ENCODE measurements around the gene USP9X.
"Not testable (repeated sequence)": the region's sequence is repeated elsewhere in the genome, so short reads cannot be mapped to it uniquely, and the experiment has no call there.

Gene USP9X

GRCh38 chrX:41084893-41085511 is at the start of gene USP9X:
Gene USP9X, plus strand, starts transcription at chrX:41085445. Its CDS starts 38,184 bp downstream, at chrX:41123629.
- Mint-ChIP-seq H3K36me3 (ENCODE audit: low read depth) (peaks cover 18% of the 10 kb centered on the region), H3K9me3 (no peaks in the 10 kb centered on the region), H3K4me3 (peak within 1 kb of the TSS; percentile 92), H3K27ac (peak within 1 kb of the TSS; percentile 97), H3K4me1 (ENCODE audit: low read depth) (no peaks in the 10 kb centered on the region), H3K27me3 (no peaks in the 10 kb centered on the region)
- intact Hi-C loops (cut with micrococcal nuclease): loop anchor here (10.0 kb wide), 1 partner anchor 150 kb away; no protein-coding TSS in a partner anchor

GRCh38 chrX:41035582-41035981 is 49.7 kb upstream of the USP9X start:
- no peaks in the 10 kb centered on the region for H3K27me3 Mint-ChIP-seq
- H3K36me3 Mint-ChIP-seq (ENCODE audit: low read depth): no peaks in the 10 kb centered on the region
- H3K4me1 Mint-ChIP-seq (ENCODE audit: low read depth): no peaks in the 10 kb centered on the region
- H3K9me3 Mint-ChIP-seq: no peaks in the 10 kb centered on the region
- no peak overlapping the region for H3K4me3 Mint-ChIP-seq
- no peak overlapping the region for H3K27ac Mint-ChIP-seq
- intact Hi-C loops (cut with micrococcal nuclease): no loop called here

GRCh38 chrX:41036668-41037326 is 48.4 kb upstream of the USP9X start:
- Mint-ChIP-seq H3K27me3 (no peaks in the 10 kb centered on the region), H3K4me1 (ENCODE audit: low read depth) (peaks cover 10% of the 10 kb centered on the region), H3K27ac (no peak overlapping the region), H3K4me3 (no peak overlapping the region), H3K9me3 (no peaks in the 10 kb centered on the region), H3K36me3 (ENCODE audit: low read depth) (no peaks in the 10 kb centered on the region)
- intact Hi-C loops (cut with micrococcal nuclease): no loop called here

DNA sequence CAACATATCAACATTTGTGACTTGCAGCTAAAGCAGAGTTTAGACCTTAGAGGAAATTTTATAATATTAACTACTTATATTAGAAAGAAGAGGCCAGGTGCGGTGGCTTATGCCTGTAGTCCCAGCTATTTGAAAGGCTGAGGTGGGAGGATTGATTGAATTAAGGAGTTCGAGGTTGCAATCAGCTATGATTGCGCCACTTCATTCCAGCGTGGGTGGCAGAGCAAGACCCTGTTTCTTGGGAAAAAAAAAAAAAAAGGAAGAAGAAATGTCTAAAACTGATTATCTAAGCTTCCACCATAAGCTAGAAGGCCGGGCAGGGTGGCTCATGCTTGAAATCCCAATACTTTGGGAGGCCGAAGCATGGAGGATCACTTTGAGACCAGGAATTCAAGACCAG is 42.0 kb upstream of the USP9X start:
- no peaks in the 10 kb centered on the region for H3K27me3 Mint-ChIP-seq
- no peaks in the 10 kb centered on the region for H3K36me3 Mint-ChIP-seq (ENCODE audit: low read depth)
- H3K4me1 Mint-ChIP-seq (ENCODE audit: low read depth): peaks cover 36% of the 10 kb centered on the region
- H3K9me3 Mint-ChIP-seq: no peaks in the 10 kb centered on the region
- H3K4me3 Mint-ChIP-seq: no peak overlapping the region
- intact Hi-C loops (cut with micrococcal nuclease): no loop called here
- peak overlapping the region; percentile 82 for H3K27ac Mint-ChIP-seq

- Mint-ChIP-seq H3K36me3 (ENCODE audit: low read depth) (no peaks in the 10 kb centered on the region), H3K4me3 (no peak overlapping the region), H3K4me1 (ENCODE audit: low read depth) (peaks cover 36% of the 10 kb centered on the region), H3K27ac (peak overlapping the region; percentile 82), H3K27me3 (no peaks in the 10 kb centered on the region), H3K9me3 (no peaks in the 10 kb centered on the region)
- intact Hi-C loops (cut with micrococcal nuclease): no loop called here
Measured at GRCh38 chrX:41043674-41044345, 41.4 kb upstream of the USP9X start.

DNA sequence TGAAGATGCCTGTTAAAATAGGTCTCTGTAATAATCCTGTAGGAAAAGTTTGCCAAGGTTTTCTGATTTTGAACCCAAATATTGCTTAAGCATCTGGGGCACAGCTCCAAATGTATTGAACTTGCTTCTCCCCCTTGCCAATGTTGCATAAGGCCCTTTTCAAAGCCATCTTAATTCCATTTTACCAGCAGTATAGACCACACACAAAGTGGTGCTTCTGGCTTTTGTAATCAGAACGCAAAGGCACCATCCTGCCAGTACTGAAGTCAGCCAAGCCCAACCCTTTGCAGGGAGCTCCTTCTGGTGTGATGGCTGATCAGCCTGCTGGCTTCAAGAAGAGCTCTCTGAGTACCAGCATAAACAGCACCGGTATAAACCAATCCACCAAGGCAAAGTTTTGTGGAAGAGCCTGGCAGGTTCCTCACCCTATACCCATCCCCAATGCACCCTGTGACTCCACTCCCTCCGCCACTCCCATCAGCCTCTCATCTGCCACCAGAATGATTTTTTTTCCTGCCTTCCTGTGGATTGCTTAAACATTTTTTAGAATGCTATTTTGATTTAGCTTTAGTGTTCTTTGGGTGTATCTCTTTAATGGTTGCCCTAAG is 39.2 kb upstream of the USP9X start:
- Mint-ChIP-seq H3K4me3 (no peak overlapping the region), H3K9me3 (no peaks in the 10 kb centered on the region), H3K27me3 (no peaks in the 10 kb centered on the region), H3K4me1 (ENCODE audit: low read depth) (peaks cover 32% of the 10 kb centered on the region), H3K36me3 (ENCODE audit: low read depth) (no peaks in the 10 kb centered on the region), H3K27ac (no peak overlapping the region)
- intact Hi-C loops (cut with micrococcal nuclease): no loop called here

DNA sequence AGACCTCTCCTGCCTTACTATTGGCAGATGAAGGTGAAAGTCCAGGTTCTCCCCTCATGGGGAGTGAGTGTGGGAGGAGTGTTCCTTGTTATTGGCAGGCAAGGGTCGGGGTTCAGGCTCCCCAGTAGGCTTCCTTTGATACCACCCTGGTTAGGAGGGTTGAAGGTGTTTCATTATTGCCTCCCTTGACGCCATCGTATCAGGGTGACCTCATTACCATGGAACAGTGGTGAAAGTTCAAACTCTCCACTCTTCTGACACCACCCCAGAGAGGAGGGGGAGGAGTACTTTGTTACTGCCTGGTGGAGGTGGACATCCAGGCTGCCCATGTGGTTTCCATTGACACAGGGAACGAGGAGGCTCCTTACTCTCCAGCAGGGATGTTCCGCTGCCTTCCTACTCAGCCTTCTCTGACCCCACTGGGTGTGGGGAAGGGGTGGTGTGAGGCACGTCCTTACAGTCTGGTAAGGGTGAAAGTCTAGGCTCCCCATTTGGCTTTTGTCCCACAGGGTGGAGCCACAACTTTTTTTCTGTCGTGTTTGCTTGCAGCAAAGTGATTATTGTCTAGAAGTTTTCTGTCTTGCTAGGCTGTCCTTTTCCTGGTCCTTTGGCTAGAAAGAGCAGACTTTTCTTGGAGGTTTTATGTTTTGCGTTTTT is 37.2 kb upstream of the USP9X start:
- Mint-ChIP-seq H3K4me1 (ENCODE audit: low read depth) (peaks cover 18% of the 10 kb centered on the region), H3K27ac (no peak overlapping the region), H3K36me3 (ENCODE audit: low read depth) (no peaks in the 10 kb centered on the region), H3K27me3 (no peaks in the 10 kb centered on the region), H3K9me3 (no peaks in the 10 kb centered on the region), H3K4me3 (no peak overlapping the region)
- intact Hi-C loops (cut with micrococcal nuclease): no loop called here

DNA sequence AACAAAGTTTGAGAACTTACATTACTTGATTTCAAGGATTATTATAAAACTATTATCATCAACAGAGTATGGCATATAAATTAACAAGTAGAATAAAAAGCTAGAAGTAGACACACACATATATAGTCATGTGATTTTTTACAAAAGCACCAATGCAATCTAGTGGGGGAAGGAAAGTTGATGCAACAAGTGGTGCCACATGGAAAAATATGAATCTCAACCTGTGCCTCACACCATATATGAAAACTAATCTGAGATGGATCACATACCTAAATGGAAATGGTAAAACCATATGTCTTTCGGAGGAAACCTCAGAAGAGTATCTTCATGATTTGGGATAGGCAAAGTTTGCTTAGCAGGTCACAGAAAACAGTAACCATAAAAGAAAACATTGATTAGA is 34.9 kb upstream of the USP9X start:
- no peak overlapping the region for H3K27ac Mint-ChIP-seq
- H3K9me3 Mint-ChIP-seq: no peaks in the 10 kb centered on the region
- no peaks in the 10 kb centered on the region for H3K36me3 Mint-ChIP-seq (ENCODE audit: low read depth)
- no peak overlapping the region for H3K4me3 Mint-ChIP-seq
- no peaks in the 10 kb centered on the region for H3K27me3 Mint-ChIP-seq
- H3K4me1 Mint-ChIP-seq (ENCODE audit: low read depth): peaks cover 11% of the 10 kb centered on the region
- intact Hi-C loops (cut with micrococcal nuclease): no loop called here

DNA sequence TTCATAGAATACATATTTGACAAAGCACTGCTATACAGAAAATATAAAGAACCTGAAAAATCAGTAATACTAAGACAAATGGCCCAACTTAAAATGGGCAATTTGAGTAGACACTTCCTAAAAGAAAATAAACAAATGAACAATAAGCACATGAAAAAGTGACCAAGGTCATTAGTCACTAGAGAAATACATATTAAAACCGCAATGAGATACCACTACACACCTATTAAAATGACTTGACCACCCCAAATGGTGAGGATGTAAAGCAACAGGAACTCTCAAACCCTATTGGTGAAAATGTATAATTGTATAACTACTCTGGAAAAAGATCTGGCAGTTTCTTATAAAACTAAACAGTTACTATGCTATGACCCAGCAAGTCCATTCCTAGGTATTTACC is 34.0 kb upstream of the USP9X start:
- Mint-ChIP-seq H3K27me3 (no peaks in the 10 kb centered on the region), H3K4me1 (ENCODE audit: low read depth) (peaks cover 11% of the 10 kb centered on the region), H3K36me3 (ENCODE audit: low read depth) (no peaks in the 10 kb centered on the region), H3K9me3 (no peaks in the 10 kb centered on the region), H3K27ac (no peak overlapping the region), H3K4me3 (no peak overlapping the region)
- intact Hi-C loops (cut with micrococcal nuclease): no loop called here

DNA sequence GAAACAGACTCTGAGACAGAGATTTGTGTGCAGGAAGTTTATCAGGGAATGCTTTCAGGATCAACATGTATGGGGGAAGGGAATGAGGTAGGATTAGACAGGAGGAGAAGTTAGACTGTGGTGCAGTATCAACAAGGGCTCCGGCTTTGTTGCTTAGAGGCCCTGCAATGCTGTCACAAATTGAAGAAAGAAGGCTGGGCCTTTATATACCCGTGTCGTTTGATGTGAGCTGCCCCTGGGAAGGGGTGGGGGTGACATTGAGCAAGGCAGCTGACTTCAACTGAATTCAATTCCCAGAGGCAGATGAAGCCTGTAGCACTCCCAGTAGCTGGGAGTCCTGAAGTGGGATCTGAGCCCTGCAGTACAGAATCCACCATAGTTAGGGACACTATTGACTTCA is 29.5 kb upstream of the USP9X start:
- Mint-ChIP-seq H3K27me3 (no peaks in the 10 kb centered on the region), H3K4me3 (no peak overlapping the region), H3K9me3 (no peaks in the 10 kb centered on the region), H3K4me1 (ENCODE audit: low read depth) (no peaks in the 10 kb centered on the region), H3K27ac (no peak overlapping the region), H3K36me3 (ENCODE audit: low read depth) (no peaks in the 10 kb centered on the region)
- intact Hi-C loops (cut with micrococcal nuclease): no loop called here

- H3K27ac Mint-ChIP-seq; H3K27me3 Mint-ChIP-seq; H3K36me3 Mint-ChIP-seq (ENCODE audit: low read depth); H3K9me3 Mint-ChIP-seq; H3K4me1 Mint-ChIP-seq (ENCODE audit: low read depth); H3K4me3 Mint-ChIP-seq; intact Hi-C loops (cut with micrococcal nuclease): not testable (repeated sequence)
Measured at GRCh38 chrX:41063276-41063675, 22.0 kb upstream of the USP9X start.

DNA sequence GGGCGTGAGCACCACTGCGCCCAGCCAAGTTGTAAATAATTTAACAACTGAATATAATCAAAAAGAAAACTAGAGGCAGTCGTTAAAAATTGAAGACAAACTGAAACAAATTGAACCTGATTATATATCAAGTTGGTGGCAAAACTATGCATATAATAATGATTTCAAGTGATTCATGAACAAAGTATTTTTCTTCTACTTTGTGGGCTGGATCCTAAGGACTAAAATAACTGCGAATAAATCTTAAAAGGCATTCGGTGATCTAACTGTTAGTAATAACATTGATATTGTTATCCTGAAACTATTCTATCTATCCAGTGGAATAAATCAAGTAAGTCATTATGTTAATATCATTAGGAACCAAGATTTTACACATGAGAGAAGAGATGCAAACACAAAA is 21.2 kb upstream of the USP9X start:
- H3K27ac Mint-ChIP-seq: no peak overlapping the region
- no peak overlapping the region for H3K4me3 Mint-ChIP-seq
- no peaks in the 10 kb centered on the region for H3K4me1 Mint-ChIP-seq (ENCODE audit: low read depth)
- intact Hi-C loops (cut with micrococcal nuclease): no loop called here
- H3K27me3 Mint-ChIP-seq: peaks cover 2% of the 10 kb centered on the region
- H3K36me3 Mint-ChIP-seq (ENCODE audit: low read depth): no peaks in the 10 kb centered on the region
- no peaks in the 10 kb centered on the region for H3K9me3 Mint-ChIP-seq

DNA sequence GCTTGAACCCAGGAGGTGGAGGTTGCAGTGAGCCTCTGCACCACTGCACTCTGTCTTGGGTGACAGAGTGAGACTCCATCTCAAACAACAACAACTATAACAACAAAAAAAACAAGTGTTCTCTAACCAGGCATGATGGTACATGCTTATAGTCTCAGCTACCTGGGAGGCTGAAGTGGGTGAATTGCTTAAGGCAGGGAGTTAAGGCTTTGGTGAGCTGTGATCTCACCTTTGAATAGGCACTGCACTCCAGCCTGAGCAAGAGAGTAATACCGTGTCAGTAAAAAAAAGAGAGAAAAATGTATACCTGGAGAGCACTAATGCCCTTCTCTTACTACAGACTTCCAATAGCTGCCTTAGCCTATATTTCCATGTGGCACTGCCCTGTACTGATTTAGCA is 18.9 kb upstream of the USP9X start:
- peaks cover 2% of the 10 kb centered on the region for H3K27me3 Mint-ChIP-seq
- H3K27ac Mint-ChIP-seq: no peak overlapping the region
- intact Hi-C loops (cut with micrococcal nuclease): no loop called here
- H3K4me3 Mint-ChIP-seq: no peak overlapping the region
- no peaks in the 10 kb centered on the region for H3K9me3 Mint-ChIP-seq
- H3K36me3 Mint-ChIP-seq (ENCODE audit: low read depth): no peaks in the 10 kb centered on the region
- no peaks in the 10 kb centered on the region for H3K4me1 Mint-ChIP-seq (ENCODE audit: low read depth)

DNA sequence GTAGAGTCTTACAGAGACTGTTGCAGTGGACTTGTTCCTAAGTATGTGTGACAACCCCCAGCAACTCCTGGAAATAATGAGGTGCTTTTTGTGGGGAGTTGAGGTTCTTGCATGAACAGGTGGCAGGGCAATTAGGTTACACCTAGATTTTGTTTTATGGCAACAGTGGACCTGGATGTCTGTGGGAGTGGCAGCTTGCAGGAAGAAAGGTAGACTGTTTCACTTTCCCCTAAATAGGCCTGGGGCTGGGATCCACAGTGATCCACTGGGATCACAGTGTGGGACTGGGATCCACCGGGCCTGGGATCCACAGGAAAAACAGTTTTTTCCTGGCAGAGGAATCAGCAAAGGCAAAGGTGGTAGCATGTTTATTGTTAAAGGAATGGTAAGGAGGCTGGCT is 18.3 kb upstream of the USP9X start:
- Mint-ChIP-seq H3K27ac (no peak overlapping the region), H3K36me3 (ENCODE audit: low read depth) (no peaks in the 10 kb centered on the region), H3K4me1 (ENCODE audit: low read depth) (no peaks in the 10 kb centered on the region), H3K4me3 (no peak overlapping the region), H3K9me3 (no peaks in the 10 kb centered on the region), H3K27me3 (peaks cover 2% of the 10 kb centered on the region)
- intact Hi-C loops (cut with micrococcal nuclease): no loop called here
